ENCODE measurements around the gene LIN54.
"Not testable (repeated sequence)": the region's sequence is repeated elsewhere in the genome, so short reads cannot be mapped to it uniquely, and the experiment has no call there.

LIN54 gene

GRCh38 chr4:83028976-83029375 lies 18.4 kb upstream of the LIN54 start:
- H3K9me3 ChIP-seq (ENCODE audit: insufficient read depth, low read depth, low read length) = no peaks in the 10 kb centered on the region
- no peaks in the 10 kb centered on the region for H3K36me3 ChIP-seq (ENCODE audit: insufficient read depth, low read length)
- no peak overlapping the region for H3K27ac ChIP-seq (ENCODE audit: low read depth, low read length)
- peaks cover 10% of the 10 kb centered on the region for H3K27me3 ChIP-seq (ENCODE audit: insufficient read depth, low read length)
- H3K9ac ChIP-seq (ENCODE audit: low read depth, low read length) = no peak overlapping the region
- no peak overlapping the region for H3K4me3 ChIP-seq (ENCODE audit: low read length)
- WGBS = 73% methylated on average over 3 of the region's 3 CpGs
- no peaks in the 10 kb centered on the region for H3K4me1 ChIP-seq (ENCODE audit: insufficient read depth, low read length)

- H3K27ac ChIP-seq (ENCODE audit: low read depth, low read length) = no peak overlapping the region
Observed at GRCh38 chr4:83025563-83025962, 14.9 kb upstream of the LIN54 start.

GRCh38 chr4:83024233-83024632 lies 13.6 kb upstream of the LIN54 start:
- no peak overlapping the region for H3K27ac ChIP-seq (ENCODE audit: low read depth, low read length)

More at GRCh38 chr4:83025563-83025962, 14.9 kb upstream of the LIN54 start:
- Histone ChIP-seq H3K4me3 (ENCODE audit: low read length) (no peak overlapping the region), H3K9me3 (ENCODE audit: insufficient read depth, low read depth, low read length) (0 out of 2 replicates have a peak, but pooled peaks cover 2% of the 10 kb centered on the region), H3K4me1 (ENCODE audit: insufficient read depth, low read length) (no peaks in the 10 kb centered on the region), H3K36me3 (ENCODE audit: insufficient read depth, low read length) (no peaks in the 10 kb centered on the region), H3K27me3 (ENCODE audit: insufficient read depth, low read length) (peaks cover 10% of the 10 kb centered on the region), H3K9ac (ENCODE audit: low read depth, low read length) (no peak overlapping the region)

GRCh38 chr4:83023599-83023998 lies 13.0 kb upstream of the LIN54 start:
- H3K4me1 ChIP-seq (ENCODE audit: insufficient read depth, low read length); H3K27ac ChIP-seq (ENCODE audit: low read depth, low read length); H3K36me3 ChIP-seq (ENCODE audit: insufficient read depth, low read length); H3K9ac ChIP-seq (ENCODE audit: low read depth, low read length); H3K27me3 ChIP-seq (ENCODE audit: insufficient read depth, low read length); H3K4me3 ChIP-seq (ENCODE audit: low read length); H3K9me3 ChIP-seq (ENCODE audit: insufficient read depth, low read depth, low read length): not testable (repeated sequence)
- WGBS = 100% methylated on average over 1 of the region's 1 CpG

More at GRCh38 chr4:83024233-83024632, 13.6 kb upstream of the LIN54 start:
- Histone ChIP-seq H3K27me3 (ENCODE audit: insufficient read depth, low read length) (peaks cover 3% of the 10 kb centered on the region; the same call in 1 of the 2 replicates), H3K9me3 (ENCODE audit: insufficient read depth, low read depth, low read length) (0 out of 2 replicates have a peak, but pooled peaks cover 2% of the 10 kb centered on the region), H3K4me3 (ENCODE audit: low read length) (no peak overlapping the region), H3K36me3 (ENCODE audit: insufficient read depth, low read length) (no peaks in the 10 kb centered on the region), H3K4me1 (ENCODE audit: insufficient read depth, low read length) (no peaks in the 10 kb centered on the region), H3K9ac (ENCODE audit: low read depth, low read length) (no peak overlapping the region)
- WGBS = 83% methylated on average over 1 of the region's 2 CpGs

- no peaks in the 10 kb centered on the region for H3K36me3 ChIP-seq (ENCODE audit: insufficient read depth, low read length)
- H3K27ac ChIP-seq (ENCODE audit: low read depth, low read length) = no peak overlapping the region
- no peaks in the 10 kb centered on the region for H3K4me1 ChIP-seq (ENCODE audit: insufficient read depth, low read length)
- 0 out of 2 replicates have a peak, but pooled peaks cover 2% of the 10 kb centered on the region for H3K9me3 ChIP-seq (ENCODE audit: insufficient read depth, low read depth, low read length)
- 95% methylated on average over 1 of the region's 2 CpGs for WGBS
- H3K9ac ChIP-seq (ENCODE audit: low read depth, low read length) = no peak overlapping the region
- H3K27me3 ChIP-seq (ENCODE audit: insufficient read depth, low read length) = no peaks in the 10 kb centered on the region
- no peak overlapping the region for H3K4me3 ChIP-seq (ENCODE audit: low read length)
Observed at GRCh38 chr4:83022724-83023450, 12.3 kb upstream of the LIN54 start.

- no peak overlapping the region for H3K27ac ChIP-seq (ENCODE audit: low read depth, low read length)
- no peaks in the 10 kb centered on the region for H3K4me1 ChIP-seq (ENCODE audit: insufficient read depth, low read length)
- 92% methylated on average over 1 of the region's 3 CpGs for WGBS
- H3K27me3 ChIP-seq (ENCODE audit: insufficient read depth, low read length) = no peaks in the 10 kb centered on the region
- H3K4me3 ChIP-seq (ENCODE audit: low read length) = no peak overlapping the region
- 0 out of 2 replicates have a peak, but pooled peaks cover 2% of the 10 kb centered on the region for H3K9me3 ChIP-seq (ENCODE audit: insufficient read depth, low read depth, low read length)
- no peaks in the 10 kb centered on the region for H3K36me3 ChIP-seq (ENCODE audit: insufficient read depth, low read length)
- H3K9ac ChIP-seq (ENCODE audit: low read depth, low read length) = no peak overlapping the region
Observed at GRCh38 chr4:83019794-83020494, 9.3 kb upstream of the LIN54 start.

- Histone ChIP-seq H3K9me3 (ENCODE audit: insufficient read depth, low read depth, low read length) (no peaks in the 10 kb centered on the region), H3K9ac (ENCODE audit: low read depth, low read length) (no peak overlapping the region), H3K27ac (ENCODE audit: low read depth, low read length) (no peak overlapping the region), H3K4me3 (ENCODE audit: low read length) (peak overlapping the region; percentile 99; the same call in 1 of the 2 replicates), H3K27me3 (ENCODE audit: insufficient read depth, low read length) (peaks cover 15% of the 10 kb centered on the region), H3K4me1 (ENCODE audit: insufficient read depth, low read length) (peaks cover 24% of the 10 kb centered on the region), H3K36me3 (ENCODE audit: insufficient read depth, low read length) (no peaks in the 10 kb centered on the region)
Observed at GRCh38 chr4:83013902-83014301, 3.3 kb upstream of the LIN54 start.

- Histone ChIP-seq H3K36me3 (ENCODE audit: insufficient read depth, low read length) (no peaks in the 10 kb centered on the region), H3K4me3 (ENCODE audit: low read length) (peak overlapping the region; percentile 99), H3K27me3 (ENCODE audit: insufficient read depth, low read length) (peaks cover 15% of the 10 kb centered on the region), H3K27ac (ENCODE audit: low read depth, low read length) (peak overlapping the region; percentile 83), H3K9ac (ENCODE audit: low read depth, low read length) (peak overlapping the region; percentile 76), H3K9me3 (ENCODE audit: insufficient read depth, low read depth, low read length) (no peaks in the 10 kb centered on the region), H3K4me1 (ENCODE audit: insufficient read depth, low read length) (peaks cover 24% of the 10 kb centered on the region)
- WGBS = 43% methylated on average over 11 of the region's 13 CpGs
Observed at GRCh38 chr4:83013420-83013867, 2.8 kb upstream of the LIN54 start.

- peak overlapping the region; percentile 99 for H3K4me3 ChIP-seq (ENCODE audit: low read length)
- H3K4me1 ChIP-seq (ENCODE audit: insufficient read depth, low read length) = peaks cover 24% of the 10 kb centered on the region
- peak overlapping the region; percentile 76 for H3K9ac ChIP-seq (ENCODE audit: low read depth, low read length)
- under 1% methylated on average over 72 of the region's 73 CpGs for WGBS
- H3K9me3 ChIP-seq (ENCODE audit: insufficient read depth, low read depth, low read length) = no peaks in the 10 kb centered on the region
- H3K27me3 ChIP-seq (ENCODE audit: insufficient read depth, low read length) = peaks cover 15% of the 10 kb centered on the region
- no peaks in the 10 kb centered on the region for H3K36me3 ChIP-seq (ENCODE audit: insufficient read depth, low read length)
- peak overlapping the region; percentile 83 for H3K27ac ChIP-seq (ENCODE audit: low read depth, low read length)
Observed at GRCh38 chr4:83012687-83013419, 2.2 kb upstream of the LIN54 start.

- H3K9ac ChIP-seq (ENCODE audit: low read depth, low read length) = peak overlapping the region; percentile 71
- no peaks in the 10 kb centered on the region for H3K9me3 ChIP-seq (ENCODE audit: insufficient read depth, low read depth, low read length)
- H3K4me1 ChIP-seq (ENCODE audit: insufficient read depth, low read length) = peaks cover 24% of the 10 kb centered on the region
- H3K27me3 ChIP-seq (ENCODE audit: insufficient read depth, low read length) = peaks cover 15% of the 10 kb centered on the region
- H3K36me3 ChIP-seq (ENCODE audit: insufficient read depth, low read length) = no peaks in the 10 kb centered on the region
- peak overlapping the region; percentile 41; the same call in 1 of the 2 replicates for H3K27ac ChIP-seq (ENCODE audit: low read depth, low read length)
- under 1% methylated on average over 43 of the region's 43 CpGs for whole genome bisulfite sequencing
- peak overlapping the region; percentile 99 for H3K4me3 ChIP-seq (ENCODE audit: low read length)
Observed at GRCh38 chr4:83012200-83012686, 1.6 kb upstream of the LIN54 start.
